ENCODE data around the gene PTPRD. TPM values are rescaled to one million over a fixed set of nuclear protein-coding genes. Genes with fewer than 3 reads are reported as not detected.

PTPRD gene
- total RNA-seq, 1 experiment from 2014 or later, result 70.1 TPM

DNA sequence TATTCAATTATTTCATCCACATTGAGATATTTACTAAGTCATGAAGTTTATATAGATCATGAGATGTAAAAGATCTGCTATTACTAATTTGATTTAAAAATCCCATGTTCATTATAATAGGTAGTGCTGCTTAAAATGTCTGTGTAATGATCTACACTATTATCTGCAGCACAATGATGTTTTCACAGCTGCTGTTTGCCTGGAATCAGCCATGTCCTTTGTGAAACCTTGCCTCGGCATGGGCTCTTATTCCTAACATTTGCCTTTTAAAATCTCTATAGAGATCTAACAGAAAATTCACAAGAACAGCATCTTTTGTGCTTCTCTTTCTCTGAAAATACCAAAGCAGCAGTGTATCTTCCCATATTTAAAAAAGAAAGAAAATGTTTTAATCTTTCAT, 444.6 kb downstream of the PTPRD start:
- TF ChIP-seq, protein P1, sequence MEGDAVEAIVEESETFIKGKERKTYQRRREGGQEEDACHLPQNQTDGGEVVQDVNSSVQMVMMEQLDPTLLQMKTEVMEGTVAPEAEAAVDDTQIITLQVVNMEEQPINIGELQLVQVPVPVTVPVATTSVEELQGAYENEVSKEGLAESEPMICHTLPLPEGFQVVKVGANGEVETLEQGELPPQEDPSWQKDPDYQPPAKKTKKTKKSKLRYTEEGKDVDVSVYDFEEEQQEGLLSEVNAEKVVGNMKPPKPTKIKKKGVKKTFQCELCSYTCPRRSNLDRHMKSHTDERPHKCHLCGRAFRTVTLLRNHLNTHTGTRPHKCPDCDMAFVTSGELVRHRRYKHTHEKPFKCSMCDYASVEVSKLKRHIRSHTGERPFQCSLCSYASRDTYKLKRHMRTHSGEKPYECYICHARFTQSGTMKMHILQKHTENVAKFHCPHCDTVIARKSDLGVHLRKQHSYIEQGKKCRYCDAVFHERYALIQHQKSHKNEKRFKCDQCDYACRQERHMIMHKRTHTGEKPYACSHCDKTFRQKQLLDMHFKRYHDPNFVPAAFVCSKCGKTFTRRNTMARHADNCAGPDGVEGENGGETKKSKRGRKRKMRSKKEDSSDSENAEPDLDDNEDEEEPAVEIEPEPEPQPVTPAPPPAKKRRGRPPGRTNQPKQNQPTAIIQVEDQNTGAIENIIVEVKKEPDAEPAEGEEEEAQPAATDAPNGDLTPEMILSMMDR (IDR thresholded peaks at IDR 0.05; ENCODE audit: insufficient read depth in 1 of 2, low read depth in 1 of 2, low read length in 1 of 2, severe bottlenecking in 1 of 2, unreplicated experiment in 1 of 2), result no peak
- H3K4me3 Mint-ChIP-seq (ENCODE audit: unreplicated experiment), result no peak overlapping the region
- intact Hi-C loops (cut with micrococcal nuclease; ENCODE audit: unreplicated experiment), result no loop called here
- H3K9me3 ChIP-seq, result no peaks in the 10 kb centered on the region
- no peak overlapping the region for H3K4me3 ChIP-seq (ENCODE audit: low read depth, low read length)
- H3K36me3 Mint-ChIP-seq (ENCODE audit: insufficient read depth, unreplicated experiment), result no peaks in the 10 kb centered on the region
- no peaks in the 10 kb centered on the region for H3K9me3 Mint-ChIP-seq (ENCODE audit: unreplicated experiment)
- no peaks in the 10 kb centered on the region for H3K4me1 Mint-ChIP-seq (ENCODE audit: low read depth, unreplicated experiment)
- BruUV-seq (replicated peaks), result no TSS peak
- no peaks in the 10 kb centered on the region for H3K4me1 ChIP-seq
- H3K27me3 ChIP-seq (replicated peaks; ENCODE audit: control insufficient read depth, insufficient read depth, low read length), result no peaks in the 10 kb centered on the region
- no peaks in the 10 kb centered on the region for H3K27me3 Mint-ChIP-seq (ENCODE audit: insufficient read depth, unreplicated experiment)
- no peak overlapping the region for H3K27ac Mint-ChIP-seq (ENCODE audit: unreplicated experiment)
- H3K36me3 ChIP-seq (ENCODE audit: control insufficient read depth, insufficient read depth, low read length), result no peaks in the 10 kb centered on the region
- DNase-seq, result no peak
- ChIA-PET POLR2A (no interaction called here), CTCF (no interaction called here)

DNA sequence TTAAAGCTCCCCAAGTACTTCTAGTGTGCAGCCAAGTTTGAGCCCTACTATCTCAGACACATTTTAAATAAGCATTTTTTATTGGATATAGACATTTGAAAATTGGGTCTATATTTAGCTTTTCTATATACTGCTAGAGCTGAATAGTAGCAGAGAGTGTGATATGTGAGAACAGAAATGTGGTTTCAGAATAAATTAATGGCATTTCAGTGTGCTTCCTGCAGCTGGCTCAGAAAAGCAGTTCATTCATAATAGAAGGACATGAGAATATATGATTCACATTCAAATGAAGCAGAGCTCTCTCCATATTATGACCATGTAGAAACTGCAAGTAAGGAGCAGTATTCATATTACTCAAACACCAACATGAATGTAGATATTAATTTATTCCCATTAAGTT, 464.0 kb downstream of the PTPRD start:
- H3K27me3 Mint-ChIP-seq (ENCODE audit: insufficient read depth, unreplicated experiment), result no peaks in the 10 kb centered on the region
- no peaks in the 10 kb centered on the region for H3K4me1 Mint-ChIP-seq (ENCODE audit: low read depth, unreplicated experiment)
- POLR2A ChIA-PET, result no interaction called here
- TF ChIP-seq, protein P1 (IDR thresholded peaks at IDR 0.05; ENCODE audit: insufficient read depth in 1 of 2, low read depth in 1 of 2, low read length in 1 of 2, severe bottlenecking in 1 of 2, unreplicated experiment in 1 of 2), result no peak
- H3K9me3 ChIP-seq, result no peaks in the 10 kb centered on the region
- BruUV-seq (replicated peaks), result no TSS peak
- intact Hi-C loops (cut with micrococcal nuclease; ENCODE audit: unreplicated experiment), result loop anchor here (5.0 kb wide), 1 partner anchor 44 kb away; no protein-coding TSS in a partner anchor
- H3K27ac Mint-ChIP-seq (ENCODE audit: unreplicated experiment), result no peak overlapping the region
- no peaks in the 10 kb centered on the region for H3K27me3 ChIP-seq (replicated peaks; ENCODE audit: control insufficient read depth, insufficient read depth, low read length)
- H3K36me3 Mint-ChIP-seq (ENCODE audit: insufficient read depth, unreplicated experiment), result no peaks in the 10 kb centered on the region
- H3K4me3 Mint-ChIP-seq (ENCODE audit: unreplicated experiment), result no peak overlapping the region
- DNase-seq, result no peak
- no peaks in the 10 kb centered on the region for H3K9me3 Mint-ChIP-seq (ENCODE audit: unreplicated experiment)
- CTCF ChIA-PET, result no interaction called here
- H3K4me1 ChIP-seq, result no peaks in the 10 kb centered on the region
- H3K4me3 ChIP-seq (ENCODE audit: low read depth, low read length), result no peak overlapping the region
- H3K36me3 ChIP-seq (ENCODE audit: control insufficient read depth, insufficient read depth, low read length), result no peaks in the 10 kb centered on the region

DNA sequence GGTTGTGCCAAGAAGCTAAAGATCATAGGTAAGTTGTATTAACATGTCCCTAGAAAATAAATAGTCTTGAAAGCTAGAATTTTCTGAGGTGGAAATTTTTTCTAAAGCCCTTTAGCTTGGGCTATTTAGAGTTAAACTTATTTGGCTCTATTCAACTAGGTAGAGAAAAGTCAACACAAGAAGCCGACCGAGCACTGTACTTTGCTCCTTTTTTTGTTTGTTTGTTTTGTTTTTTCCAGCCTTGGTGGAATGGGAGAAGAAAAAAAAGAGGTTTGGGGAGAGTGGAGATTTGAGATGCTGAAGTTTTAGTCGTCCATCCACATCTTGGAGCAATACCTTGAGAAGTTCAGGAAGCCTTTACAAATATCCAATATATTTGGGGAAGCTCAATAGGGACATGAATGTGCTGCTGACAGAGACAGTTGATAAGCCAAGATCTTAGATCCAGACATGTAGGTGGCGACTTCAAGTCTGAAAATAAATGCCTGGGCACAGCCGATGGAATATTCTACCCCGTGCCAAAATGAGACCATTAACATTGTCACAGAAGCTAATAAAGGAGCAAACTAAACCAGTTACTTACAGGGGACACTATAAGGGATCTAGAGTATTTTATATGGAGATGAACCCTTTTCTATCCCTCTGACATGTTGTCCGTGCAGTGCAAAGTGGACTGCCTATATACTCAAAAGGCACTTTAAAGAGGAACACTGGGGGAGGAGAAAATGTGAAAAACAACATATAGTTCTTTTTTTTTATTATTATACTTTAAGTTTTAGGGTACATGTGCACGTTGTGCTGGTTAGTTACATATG, 466.1 kb downstream of the PTPRD start:
- TF ChIP-seq, protein P1 (IDR thresholded peaks at IDR 0.05; ENCODE audit: insufficient read depth in 1 of 2, low read depth in 1 of 2, low read length in 1 of 2, severe bottlenecking in 1 of 2, unreplicated experiment in 1 of 2), result no peak
- H3K9me3 ChIP-seq, result no peaks in the 10 kb centered on the region
- no TSS peak for BruUV-seq (replicated peaks)
- Mint-ChIP-seq H3K27me3 (ENCODE audit: insufficient read depth, unreplicated experiment) (no peaks in the 10 kb centered on the region), H3K36me3 (ENCODE audit: insufficient read depth, unreplicated experiment) (no peaks in the 10 kb centered on the region), H3K4me1 (ENCODE audit: low read depth, unreplicated experiment) (no peaks in the 10 kb centered on the region), H3K9me3 (ENCODE audit: unreplicated experiment) (no peaks in the 10 kb centered on the region), H3K4me3 (ENCODE audit: unreplicated experiment) (no peak overlapping the region), H3K27ac (ENCODE audit: unreplicated experiment) (no peak overlapping the region)
- H3K4me1 ChIP-seq, result no peaks in the 10 kb centered on the region
- POLR2A ChIA-PET, result no interaction called here
- DNase-seq, result no peak
- H3K36me3 ChIP-seq (ENCODE audit: control insufficient read depth, insufficient read depth, low read length), result no peaks in the 10 kb centered on the region
- H3K27me3 ChIP-seq (replicated peaks; ENCODE audit: control insufficient read depth, insufficient read depth, low read length), result no peaks in the 10 kb centered on the region
- CTCF ChIA-PET, result no interaction called here
- no peak overlapping the region for H3K4me3 ChIP-seq (ENCODE audit: low read depth, low read length)
- intact Hi-C loops (cut with micrococcal nuclease; ENCODE audit: unreplicated experiment), result loop anchor here (5.0 kb wide), 1 partner anchor 46 kb away; no protein-coding TSS in a partner anchor
